ENCODE results near the gene FADS3.

FADS3 gene

DNA sequence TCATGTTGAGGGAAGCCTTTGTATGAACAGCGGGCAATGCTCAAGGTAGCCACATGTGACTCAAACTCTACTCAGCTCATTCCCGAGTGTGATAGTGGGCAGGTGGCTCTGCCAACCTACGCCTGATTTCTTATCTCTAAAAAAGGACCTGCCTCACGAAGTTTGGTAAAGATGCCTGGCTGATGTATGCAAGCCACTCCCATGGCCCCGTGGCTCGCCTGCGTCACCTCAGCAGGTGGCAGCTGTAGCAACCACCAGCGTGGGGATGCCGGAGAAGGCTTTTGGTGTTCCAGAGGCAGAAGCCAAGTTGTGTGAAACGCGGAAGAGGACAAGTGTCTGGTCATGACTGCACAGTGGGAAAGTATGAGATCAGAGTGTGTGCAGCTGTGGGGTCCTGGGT lies 57.9 kb downstream of the FADS3 start:
- no peak for DNase-seq

DNA sequence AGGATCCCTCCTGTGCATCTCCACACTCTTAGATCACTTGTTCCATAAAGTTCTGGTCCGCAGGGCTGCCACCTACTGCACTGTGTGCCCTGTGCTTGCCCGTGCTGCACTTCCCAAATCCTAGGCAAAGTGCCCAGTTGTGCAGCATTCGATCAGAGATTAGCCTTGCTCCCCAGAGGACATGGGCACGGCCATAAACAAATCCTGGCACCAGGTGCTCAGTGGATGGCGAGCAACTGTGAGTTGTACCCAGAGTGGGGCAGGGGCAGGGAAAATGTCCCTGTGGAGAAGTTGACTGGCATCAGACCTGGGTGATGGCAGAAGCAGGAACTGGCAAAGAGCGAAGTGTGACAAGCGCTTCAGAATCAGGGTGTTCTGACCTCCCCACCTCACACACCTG lies 58.6 kb downstream of the FADS3 start:
- DNase-seq, result no peak

DNA sequence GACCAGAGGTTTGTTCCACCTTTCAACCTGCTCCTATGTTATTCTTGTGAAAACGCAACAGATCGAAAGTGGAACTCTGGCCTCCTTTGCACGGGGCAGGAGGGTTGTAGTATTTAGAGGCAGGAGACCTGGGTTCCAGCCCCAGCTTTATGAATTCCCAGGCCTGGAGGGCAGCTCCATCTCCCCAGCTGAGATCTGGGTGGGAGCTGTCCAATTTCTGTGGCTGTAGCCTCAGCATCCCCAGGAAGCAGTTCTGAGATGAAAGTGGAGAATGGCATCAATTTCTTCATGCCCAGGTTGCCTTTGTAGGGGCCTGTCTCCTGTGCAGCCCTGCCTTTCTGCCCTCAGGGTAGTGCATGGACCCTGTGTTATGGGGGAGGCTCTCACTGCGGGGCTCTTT lies 59.1 kb downstream of the FADS3 start:
- no peak for DNase-seq

DNA sequence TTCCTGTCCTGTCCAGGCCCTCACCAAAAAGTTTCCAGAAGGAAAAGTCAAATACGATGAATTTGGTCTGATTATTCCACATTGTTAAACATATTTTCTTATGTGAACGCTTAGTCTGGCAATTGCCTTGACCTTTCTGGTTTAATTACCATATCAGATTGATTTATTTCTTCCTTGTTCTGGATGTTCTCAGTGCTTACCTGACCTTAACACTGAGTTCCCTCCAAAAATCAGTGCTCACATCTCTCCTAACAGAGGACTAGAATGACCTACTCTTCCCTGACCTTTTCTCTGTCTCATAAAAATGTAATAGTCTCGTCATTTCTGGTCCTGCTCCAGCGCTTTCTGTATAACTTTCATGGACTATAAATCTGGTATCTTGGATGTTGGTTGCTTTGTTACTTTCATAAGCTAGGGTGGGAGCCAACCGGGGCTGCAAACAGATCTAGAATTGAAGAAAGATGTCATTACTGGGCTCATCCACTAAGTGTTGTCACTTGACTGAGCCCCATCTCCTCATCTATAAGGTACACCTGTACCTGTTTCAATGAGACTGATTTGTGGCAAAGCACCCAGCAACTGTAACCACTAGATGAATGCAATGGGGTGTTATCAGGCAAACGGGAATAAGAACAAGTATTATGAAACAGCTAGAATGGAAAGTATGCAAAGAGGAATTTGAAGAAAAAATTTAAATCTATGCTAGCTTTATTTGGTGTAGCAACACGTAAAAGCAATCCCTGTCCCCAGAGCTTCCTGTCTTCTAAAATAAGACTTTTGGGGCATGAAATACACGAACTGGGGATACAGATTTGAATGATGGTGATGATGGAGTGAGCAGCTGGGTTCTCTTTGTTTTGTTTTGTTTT lies 60.9 kb downstream of the FADS3 start:
- DNase-seq, result no peak

DNA sequence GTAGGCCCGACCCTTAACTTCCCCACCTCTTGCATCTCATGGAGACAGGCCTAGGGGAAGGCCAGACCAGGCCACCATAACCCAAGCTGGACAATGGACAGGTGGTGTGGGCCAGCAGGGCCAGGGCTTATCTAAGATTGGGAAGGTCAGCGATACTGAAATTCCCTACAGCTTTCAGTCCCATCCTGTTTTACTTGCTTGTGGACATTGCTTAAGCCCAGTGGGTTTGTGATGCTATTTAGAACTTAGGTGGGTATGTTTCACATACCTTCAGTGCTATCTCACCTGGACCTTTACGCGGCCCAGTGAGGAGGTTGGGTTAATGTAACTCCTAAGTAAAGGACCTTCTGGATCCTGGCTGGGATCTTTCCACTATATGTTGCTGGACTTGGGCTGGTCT lies 61.5 kb downstream of the FADS3 start:
- DNase-seq, result no peak

DNA sequence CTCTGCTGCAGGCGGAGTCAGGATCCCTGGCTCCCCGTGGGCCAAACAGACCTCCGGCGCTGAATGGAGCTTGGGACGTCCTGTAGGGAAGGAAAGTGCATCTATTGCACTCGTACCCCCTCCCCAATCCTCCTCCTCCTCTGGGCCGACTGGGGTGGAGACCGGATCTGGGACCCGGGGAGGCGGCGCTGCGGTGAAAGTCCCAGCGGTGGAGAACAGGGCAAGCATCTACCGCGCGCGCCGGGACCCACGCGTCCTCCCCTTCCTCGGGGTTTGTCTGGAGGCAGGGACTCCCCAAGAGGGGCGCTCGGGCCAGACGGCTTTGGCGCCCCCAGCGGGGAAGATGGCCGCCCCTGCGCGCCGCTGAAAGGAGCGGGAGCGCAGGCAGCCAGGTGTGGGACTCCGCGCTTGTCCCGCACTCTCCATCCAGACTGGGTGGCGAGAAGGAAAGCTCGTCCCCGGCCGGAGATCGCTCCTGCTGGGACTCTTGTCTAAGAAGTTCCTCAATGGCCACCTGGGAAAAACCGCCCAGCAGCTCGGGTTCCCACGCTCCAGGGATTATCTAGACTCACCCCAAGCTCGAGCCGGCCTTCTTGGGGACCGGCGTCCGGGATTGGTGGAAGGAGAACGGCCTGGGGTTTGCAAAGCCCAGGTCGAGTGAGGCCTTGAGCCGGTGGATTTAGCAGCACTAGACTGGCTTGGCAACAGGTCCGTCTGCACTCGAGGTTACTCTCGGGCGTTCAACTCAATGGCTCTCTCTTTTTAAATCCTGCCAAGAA lies 62.5 kb downstream of the FADS3 start:
- no peak for DNase-seq

DNA sequence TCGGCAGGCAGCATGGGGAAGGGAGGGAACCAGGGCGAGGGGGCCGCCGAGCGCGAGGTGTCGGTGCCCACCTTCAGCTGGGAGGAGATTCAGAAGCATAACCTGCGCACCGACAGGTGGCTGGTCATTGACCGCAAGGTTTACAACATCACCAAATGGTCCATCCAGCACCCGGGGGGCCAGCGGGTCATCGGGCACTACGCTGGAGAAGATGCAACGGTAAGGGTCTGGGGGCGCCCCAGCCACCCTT lies 63.0 kb downstream of the FADS3 start:
- DNase-seq, result no peak

DNA sequence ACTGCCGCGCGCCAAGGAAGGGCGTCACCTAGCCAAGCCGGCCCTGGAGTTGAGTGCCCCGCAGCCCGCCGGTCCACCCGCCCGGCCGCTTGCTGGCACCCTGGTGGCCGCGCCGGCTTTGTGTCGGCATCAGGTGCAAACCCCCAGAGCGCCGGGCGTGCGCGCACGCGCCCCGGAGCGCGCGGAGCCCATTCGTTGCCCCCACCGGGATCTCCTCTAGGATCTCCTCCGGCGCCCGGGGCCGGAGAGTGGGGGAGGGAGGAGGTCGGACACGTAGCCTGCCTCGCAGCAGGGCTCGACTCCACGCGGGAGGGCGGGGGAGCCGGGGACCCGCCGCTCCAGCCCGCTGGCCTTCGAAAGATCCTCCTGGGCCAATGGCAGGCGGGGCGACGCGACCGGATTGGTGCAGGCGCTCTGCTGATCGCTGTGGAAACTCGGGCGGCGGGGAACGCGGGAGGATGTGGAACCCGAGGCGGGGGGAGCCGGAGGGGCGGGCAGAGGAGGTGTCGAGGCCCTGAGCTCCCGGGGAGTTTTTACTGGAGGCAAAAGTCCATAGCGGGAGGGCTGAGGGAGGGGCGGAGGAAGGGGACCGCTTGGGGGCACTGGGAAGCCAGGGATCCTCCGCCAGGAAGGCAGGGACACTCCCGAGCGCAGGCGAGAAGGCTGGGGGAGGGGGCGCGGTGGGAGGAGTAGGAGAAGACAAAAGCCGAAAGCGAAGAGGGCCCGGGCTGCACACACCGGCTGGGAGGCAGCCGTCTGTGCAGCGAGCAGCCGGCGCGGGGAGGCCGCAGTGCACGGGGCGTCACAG lies 63.6 kb downstream of the FADS3 start, which contains the start of gene FADS2:
FADS2 (plus strand) TSS at position 730 of the 808 bp plus-strand sequence. CDS start 91 bp downstream, outside the sequence.
- peak; percentile 69 for DNase-seq

DNA sequence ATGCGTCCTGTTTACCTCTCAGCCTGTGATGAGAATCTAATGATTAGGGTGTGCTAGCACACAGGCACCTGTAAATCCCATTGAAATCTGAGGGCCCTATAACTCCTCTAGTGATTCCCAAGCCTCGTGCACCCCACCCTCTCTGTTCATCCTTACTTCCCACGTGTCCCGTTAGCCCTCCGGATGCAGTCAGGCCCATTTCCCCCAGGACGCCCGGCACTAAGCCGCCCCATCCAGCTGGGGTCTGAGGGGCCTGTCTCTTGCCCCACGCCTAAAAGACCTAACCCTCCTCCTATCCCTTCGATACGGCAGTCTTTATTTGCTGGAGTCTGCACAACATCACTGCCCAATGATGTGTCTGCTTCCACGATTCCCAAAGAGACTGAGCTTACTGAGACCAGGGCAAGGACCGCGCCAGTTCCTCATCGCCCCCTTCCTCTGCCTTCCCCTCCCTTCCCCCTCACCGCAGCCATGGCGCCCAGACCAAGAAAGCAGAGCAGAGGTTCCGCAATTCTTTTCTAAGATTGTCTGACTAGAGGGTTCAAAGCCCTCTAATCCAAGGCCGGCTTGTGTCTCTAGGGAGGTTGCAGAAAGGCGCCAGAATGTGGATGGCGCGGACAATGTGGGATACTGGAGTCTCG lies 64.3 kb downstream of the FADS3 start:
- DNase-seq, result no peak
